ENCODE measurements around the gene FUBP3.

DNA sequence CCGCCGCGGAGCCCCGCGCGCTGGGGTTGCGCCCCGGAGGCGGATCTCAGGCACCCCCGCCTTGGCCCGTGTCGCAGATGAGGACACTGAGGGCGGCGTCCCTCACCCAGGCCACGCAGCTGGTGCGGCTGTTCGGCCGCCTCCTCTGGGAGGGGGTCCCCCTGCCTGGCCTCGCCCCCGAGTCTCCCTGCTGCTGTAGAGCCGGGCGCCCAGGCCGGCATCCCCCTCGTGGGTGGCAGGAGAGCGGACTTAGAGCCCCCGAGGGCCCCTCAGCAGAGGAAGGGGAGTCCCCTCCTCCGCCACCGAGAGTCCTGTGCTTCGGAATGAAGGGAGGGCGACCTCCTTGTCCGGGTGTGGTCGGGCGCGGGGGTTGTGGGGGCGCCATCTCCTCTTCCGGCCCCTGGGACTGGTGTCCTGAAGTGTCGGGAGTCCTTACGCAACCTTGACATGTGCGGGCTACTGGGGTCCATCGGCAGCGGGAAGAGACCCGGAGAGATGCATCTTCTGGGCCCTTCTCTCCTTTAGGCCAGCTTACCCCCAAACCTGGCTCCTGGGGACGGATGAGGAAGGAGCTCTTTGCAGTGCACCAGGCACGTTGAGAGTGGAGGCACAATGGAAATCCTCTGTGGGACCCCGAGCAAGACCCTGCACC is 102.5 kb downstream of the FUBP3 start:
- TF ChIP-seq, protein P1, sequence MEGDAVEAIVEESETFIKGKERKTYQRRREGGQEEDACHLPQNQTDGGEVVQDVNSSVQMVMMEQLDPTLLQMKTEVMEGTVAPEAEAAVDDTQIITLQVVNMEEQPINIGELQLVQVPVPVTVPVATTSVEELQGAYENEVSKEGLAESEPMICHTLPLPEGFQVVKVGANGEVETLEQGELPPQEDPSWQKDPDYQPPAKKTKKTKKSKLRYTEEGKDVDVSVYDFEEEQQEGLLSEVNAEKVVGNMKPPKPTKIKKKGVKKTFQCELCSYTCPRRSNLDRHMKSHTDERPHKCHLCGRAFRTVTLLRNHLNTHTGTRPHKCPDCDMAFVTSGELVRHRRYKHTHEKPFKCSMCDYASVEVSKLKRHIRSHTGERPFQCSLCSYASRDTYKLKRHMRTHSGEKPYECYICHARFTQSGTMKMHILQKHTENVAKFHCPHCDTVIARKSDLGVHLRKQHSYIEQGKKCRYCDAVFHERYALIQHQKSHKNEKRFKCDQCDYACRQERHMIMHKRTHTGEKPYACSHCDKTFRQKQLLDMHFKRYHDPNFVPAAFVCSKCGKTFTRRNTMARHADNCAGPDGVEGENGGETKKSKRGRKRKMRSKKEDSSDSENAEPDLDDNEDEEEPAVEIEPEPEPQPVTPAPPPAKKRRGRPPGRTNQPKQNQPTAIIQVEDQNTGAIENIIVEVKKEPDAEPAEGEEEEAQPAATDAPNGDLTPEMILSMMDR (IDR thresholded peaks at IDR 0.05; ENCODE audit: insufficient read depth, low read length, poor library complexity, severe bottlenecking), result no peak
- no peak for TF ChIP-seq EZH2phosphoT487 (conservative IDR thresholded peaks at IDR 0.05; ENCODE audit: low read length)

Data from SU-DHL-6 (cell line).